Measurements from ENCODE around the gene SERPINI1.

GRCh38 chr3:167710552-167710951 is 25.0 kb upstream of the SERPINI1 start:
- TF ChIP-seq, protein P1, sequence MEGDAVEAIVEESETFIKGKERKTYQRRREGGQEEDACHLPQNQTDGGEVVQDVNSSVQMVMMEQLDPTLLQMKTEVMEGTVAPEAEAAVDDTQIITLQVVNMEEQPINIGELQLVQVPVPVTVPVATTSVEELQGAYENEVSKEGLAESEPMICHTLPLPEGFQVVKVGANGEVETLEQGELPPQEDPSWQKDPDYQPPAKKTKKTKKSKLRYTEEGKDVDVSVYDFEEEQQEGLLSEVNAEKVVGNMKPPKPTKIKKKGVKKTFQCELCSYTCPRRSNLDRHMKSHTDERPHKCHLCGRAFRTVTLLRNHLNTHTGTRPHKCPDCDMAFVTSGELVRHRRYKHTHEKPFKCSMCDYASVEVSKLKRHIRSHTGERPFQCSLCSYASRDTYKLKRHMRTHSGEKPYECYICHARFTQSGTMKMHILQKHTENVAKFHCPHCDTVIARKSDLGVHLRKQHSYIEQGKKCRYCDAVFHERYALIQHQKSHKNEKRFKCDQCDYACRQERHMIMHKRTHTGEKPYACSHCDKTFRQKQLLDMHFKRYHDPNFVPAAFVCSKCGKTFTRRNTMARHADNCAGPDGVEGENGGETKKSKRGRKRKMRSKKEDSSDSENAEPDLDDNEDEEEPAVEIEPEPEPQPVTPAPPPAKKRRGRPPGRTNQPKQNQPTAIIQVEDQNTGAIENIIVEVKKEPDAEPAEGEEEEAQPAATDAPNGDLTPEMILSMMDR (IDR thresholded peaks at IDR 0.05): no peak
- TF ChIP-seq POLR2A (IDR thresholded peaks at IDR 0.05) (no peak), POLR2AphosphoS5 (IDR thresholded peaks at IDR 0.05) (no peak)
